Neutrophil (primary cell): ENCODE measurements around the gene SYT6.

ENCODE experiments used
- H3K27ac ChIP-seq: fragments of 200-600 bp; sonication (generic); 2 replicates; pipeline ENCODE4 v1.5.1; 2016; ENCODE audit warnings: mild to moderate bottlenecking, moderate library complexity
- H3K27me3 ChIP-seq: fragments of 200-600 bp; sonication (generic); 2 replicates; pipeline ENCODE4 v1.6.0; 2016; ENCODE audit warnings: mild to moderate bottlenecking
- H3K36me3 ChIP-seq: fragments of 200-600 bp; sonication (generic); 2 replicates; pipeline ENCODE4 v1.5.1; 2017
- H3K4me1 ChIP-seq, 2 experiments: fragments of 200-600 bp in 1 of 2; sonication (generic) in 1 of 2; 1 replicate in 1 of 2; 2 replicates in 1 of 2; pipeline versions ENCODE4 v1.5.1 to v1.6.1; 2013 to 2016; ENCODE audit warnings: low read depth in 1 of 2, low read length in 1 of 2, mild to moderate bottlenecking in 1 of 2, moderate library complexity in 1 of 2; ENCODE audit not compliant: control insufficient read depth in 1 of 2, insufficient read depth in 1 of 2
- H3K4me3 ChIP-seq, 2 experiments: fragments of 200-600 bp in 1 of 2; sonication (generic) in 1 of 2; 1 replicate in 1 of 2; 2 replicates in 1 of 2; pipeline ENCODE4 v1.5.1; 2013 to 2016; ENCODE audit warnings: low read depth in 1 of 2, low read length in 1 of 2, mild to moderate bottlenecking in 1 of 2, moderate library complexity in 1 of 2
- H3K9me3 ChIP-seq: fragments of 200-600 bp; sonication (generic); 2 replicates; pipeline ENCODE4 v1.5.1; 2016
- CTCF ChIP-seq: fragments of 200-600 bp; sonication (generic); IDR thresholded peaks from 2 replicates; pipeline ENCODE4 v1.5.1; 2016; ENCODE audit warnings: antibody characterized with exemption

The SYT6 gene

GRCh38 chr1:114145504-114146151 is 8.0 kb downstream of the SYT6 start:
- no peaks in the 10 kb centered on the region for H3K36me3 ChIP-seq
- no peaks in the 10 kb centered on the region for H3K9me3 ChIP-seq
- no peak overlapping the region for H3K4me3 ChIP-seq
- H3K4me1 ChIP-seq, result no peaks in the 10 kb centered on the region
- no peak overlapping the region for H3K27ac ChIP-seq
- no peak for TF ChIP-seq CTCF
- H3K27me3 ChIP-seq, result peaks cover 38% of the 10 kb centered on the region

DNA sequence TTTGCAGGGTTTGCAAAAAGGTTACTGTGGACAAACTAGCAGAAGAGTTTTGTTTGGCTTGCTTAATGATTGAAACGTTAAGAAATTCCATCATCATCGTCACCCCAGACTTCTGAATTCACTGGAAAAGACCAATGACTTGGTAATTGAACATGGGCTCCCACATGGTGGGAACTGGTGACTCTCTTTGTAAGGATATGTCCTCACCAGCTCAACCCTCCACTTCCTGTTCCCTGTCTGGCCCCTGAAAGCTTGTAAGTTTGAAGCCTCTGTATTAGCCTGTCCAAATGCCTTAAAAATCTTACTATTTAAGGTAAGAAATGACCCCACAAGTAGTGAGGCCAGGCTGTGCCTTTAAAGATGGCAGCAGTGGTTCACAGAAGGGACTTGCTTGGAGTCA is 9.7 kb downstream of the SYT6 start:
- no peak overlapping the region for H3K27ac ChIP-seq
- H3K27me3 ChIP-seq, result peaks cover 22% of the 10 kb centered on the region
- no peaks in the 10 kb centered on the region for H3K36me3 ChIP-seq
- H3K4me1 ChIP-seq, result no peaks in the 10 kb centered on the region
- H3K4me3 ChIP-seq, result no peak overlapping the region
- TF ChIP-seq CTCF, result no peak
- H3K9me3 ChIP-seq, result no peaks in the 10 kb centered on the region

- H3K9me3 ChIP-seq, result no peaks in the 10 kb centered on the region
- no peaks in the 10 kb centered on the region for H3K4me1 ChIP-seq
- no peak overlapping the region for H3K4me3 ChIP-seq
- no peak overlapping the region for H3K27ac ChIP-seq
- no peak for TF ChIP-seq CTCF
- H3K27me3 ChIP-seq, result peaks cover 9% of the 10 kb centered on the region
- no peaks in the 10 kb centered on the region for H3K36me3 ChIP-seq
Measured at GRCh38 chr1:114139540-114139939, 14.1 kb downstream of the SYT6 start.

DNA sequence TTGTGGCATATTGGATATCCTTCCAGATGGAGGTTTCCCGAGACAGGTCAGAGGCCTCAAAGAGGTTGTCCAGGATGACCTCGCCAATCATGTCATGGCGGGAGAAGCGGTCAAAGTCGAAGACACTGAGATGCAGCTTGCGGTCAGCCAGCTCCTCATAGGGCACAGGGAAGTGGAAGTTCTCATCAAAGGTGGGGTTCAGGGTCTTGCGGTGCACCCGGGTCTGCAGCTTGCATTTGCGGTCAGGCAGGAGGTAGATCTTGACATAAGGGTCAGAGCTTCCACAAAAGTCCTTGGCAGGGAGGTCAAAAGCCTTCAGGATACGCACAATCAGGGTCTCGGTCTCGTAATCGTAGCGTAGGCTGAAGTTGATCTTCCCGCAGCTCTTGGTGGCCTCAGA is 16.2 kb downstream of the SYT6 start:
- Histone ChIP-seq H3K27ac (no peak overlapping the region), H3K9me3 (no peaks in the 10 kb centered on the region), H3K27me3 (peaks cover 9% of the 10 kb centered on the region), H3K36me3 (no peaks in the 10 kb centered on the region), H3K4me1 (no peaks in the 10 kb centered on the region), H3K4me3 (no peak overlapping the region)
- no peak for TF ChIP-seq CTCF

- no peaks in the 10 kb centered on the region for H3K4me1 ChIP-seq
- no peak overlapping the region for H3K27ac ChIP-seq
- no peaks in the 10 kb centered on the region for H3K36me3 ChIP-seq
- peaks cover 9% of the 10 kb centered on the region for H3K27me3 ChIP-seq
- H3K9me3 ChIP-seq, result no peaks in the 10 kb centered on the region
- TF ChIP-seq CTCF, result no peak
- H3K4me3 ChIP-seq, result no peak overlapping the region
Measured at GRCh38 chr1:114135786-114136185, 17.9 kb downstream of the SYT6 start.
